Right kidney (tissue), 9 donors: Measurements from ENCODE around the gene PYURF.
"Not testable (repeated sequence)": the region's sequence is repeated elsewhere in the genome, so short reads cannot be mapped to it uniquely, and the experiment has no call there.

Experiments used
- DNase-seq: peaks from one replicate; pipeline ENCODE4 v3.0.0-alpha.2; 2016
- long read RNA-seq, 8 donors: transcript quantifications; one replicate each; lab custom pipeline, GENCODE V29; 2026

PYURF gene
- long read RNA-seq, donor 1, transcript PYURF-201 (2 exons, 1,361 nt) = major isoform, 129 of 129 reads
- long read RNA-seq, donor 1, partial matches to known transcripts = 0 of 129 reads
- long read RNA-seq, donor 1, other reads (novel, unspliced or antisense) = 0 of 129 reads
- long read RNA-seq, donor 2, transcript PYURF-201 (2 exons, 1,361 nt) = major isoform, 71 of 71 reads
- long read RNA-seq, donor 2, partial matches to known transcripts = 0 of 71 reads
- long read RNA-seq, donor 2, other reads (novel, unspliced or antisense) = 0 of 71 reads
- long read RNA-seq, donor 3, transcript PYURF-201 (2 exons, 1,361 nt) = major isoform, 32 of 32 reads
- long read RNA-seq, donor 3, partial matches to known transcripts = 0 of 32 reads
- long read RNA-seq, donor 3, other reads (novel, unspliced or antisense) = 0 of 32 reads
- long read RNA-seq, donor 4, transcript PYURF-201 (2 exons, 1,361 nt) = major isoform, 69 of 69 reads
- long read RNA-seq, donor 4, partial matches to known transcripts = 0 of 69 reads
- long read RNA-seq, donor 4, other reads (novel, unspliced or antisense) = 0 of 69 reads
- long read RNA-seq, donor 5, transcript PYURF-201 (2 exons, 1,361 nt) = major isoform, 106 of 106 reads
- long read RNA-seq, donor 5, partial matches to known transcripts = 0 of 106 reads
- long read RNA-seq, donor 5, other reads (novel, unspliced or antisense) = 0 of 106 reads
- long read RNA-seq, donor 6, transcript PYURF-201 (2 exons, 1,361 nt) = major isoform, 88 of 88 reads
- long read RNA-seq, donor 6, partial matches to known transcripts = 0 of 88 reads
- long read RNA-seq, donor 6, other reads (novel, unspliced or antisense) = 0 of 88 reads
- long read RNA-seq, donor 7, transcript PYURF-201 (2 exons, 1,361 nt) = major isoform, 125 of 125 reads
- long read RNA-seq, donor 7, partial matches to known transcripts = 0 of 125 reads
- long read RNA-seq, donor 7, other reads (novel, unspliced or antisense) = 0 of 125 reads
- long read RNA-seq, donor 8, transcript PYURF-201 (2 exons, 1,361 nt) = major isoform, 104 of 104 reads
- long read RNA-seq, donor 8, partial matches to known transcripts = 0 of 104 reads
- long read RNA-seq, donor 8, other reads (novel, unspliced or antisense) = 0 of 104 reads

GRCh38 chr4:88523325-88524129, at the start of gene PYURF:
TSS of gene PYURF (minus strand) at chr4:88523776. CDS start at chr4:88523700, 76 bp downstream.
- peak; percentile 96 for DNase-seq

- DNase-seq = no peak
These were observed 46.4 kb upstream of the PYURF start for GRCh38 chr4:88570001-88570400.

DNA sequence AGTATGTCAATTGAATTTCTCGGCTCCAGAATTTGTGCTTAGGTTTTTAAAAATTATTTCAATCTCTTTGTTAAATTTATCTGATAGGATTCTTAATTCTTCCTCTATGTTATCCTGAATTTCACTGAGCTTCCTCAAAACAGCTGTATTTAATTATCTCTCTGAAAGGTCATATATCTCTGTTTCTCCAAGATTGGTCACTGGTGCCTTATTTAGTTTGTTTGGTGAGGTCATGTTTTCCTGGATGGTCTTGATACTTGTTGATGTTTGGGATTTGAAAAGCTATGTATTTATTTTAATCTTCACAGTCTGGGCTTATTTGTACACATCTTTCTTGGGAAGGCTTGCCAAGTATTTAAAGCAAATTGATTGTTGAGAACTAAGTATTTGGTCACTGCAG, 44.0 kb upstream of the PYURF start:
- DNase-seq = no peak

DNA sequence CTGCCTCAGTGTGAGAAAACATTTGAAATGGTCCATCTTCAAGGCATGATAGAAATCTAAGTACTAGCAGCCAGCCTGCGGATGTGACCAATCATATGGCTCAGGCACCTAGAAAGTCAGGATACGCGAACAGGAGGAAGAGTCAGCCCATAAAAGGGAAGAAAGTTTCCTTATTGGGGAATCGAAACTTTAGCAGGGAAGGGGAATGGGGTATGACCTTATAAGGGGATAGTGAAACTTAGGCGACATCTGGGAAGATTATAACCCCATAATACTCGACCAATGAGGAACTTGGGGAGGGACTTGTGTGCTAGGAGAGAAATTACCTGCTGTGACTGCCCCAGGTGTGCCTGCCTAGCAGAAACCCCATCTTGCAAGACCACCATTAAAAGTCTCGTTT, 26.2 kb upstream of the PYURF start:
- DNase-seq = no peak

GRCh38 chr4:88539322-88540068, 15.9 kb upstream of the PYURF start:
- DNase-seq = not testable (repeated sequence)

DNA sequence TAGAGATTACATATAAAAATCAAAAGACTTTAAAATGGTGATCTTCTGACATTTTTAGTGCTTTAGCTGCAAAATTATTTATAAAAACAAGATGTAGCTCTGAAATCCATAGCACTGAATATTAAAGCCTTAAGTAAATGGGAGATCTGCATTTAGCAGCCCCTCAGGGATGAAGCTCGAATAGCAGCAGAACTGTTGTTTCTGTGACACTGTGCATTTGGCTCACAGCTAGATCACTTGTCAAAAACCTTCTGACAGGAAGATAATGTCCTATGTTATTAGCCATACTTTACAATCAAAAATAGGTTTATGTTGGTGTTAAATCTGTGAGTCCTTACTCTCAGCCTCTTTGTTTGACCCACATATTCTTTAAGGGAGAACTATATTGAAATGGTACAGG, 14.1 kb upstream of the PYURF start:
- no peak for DNase-seq

DNA sequence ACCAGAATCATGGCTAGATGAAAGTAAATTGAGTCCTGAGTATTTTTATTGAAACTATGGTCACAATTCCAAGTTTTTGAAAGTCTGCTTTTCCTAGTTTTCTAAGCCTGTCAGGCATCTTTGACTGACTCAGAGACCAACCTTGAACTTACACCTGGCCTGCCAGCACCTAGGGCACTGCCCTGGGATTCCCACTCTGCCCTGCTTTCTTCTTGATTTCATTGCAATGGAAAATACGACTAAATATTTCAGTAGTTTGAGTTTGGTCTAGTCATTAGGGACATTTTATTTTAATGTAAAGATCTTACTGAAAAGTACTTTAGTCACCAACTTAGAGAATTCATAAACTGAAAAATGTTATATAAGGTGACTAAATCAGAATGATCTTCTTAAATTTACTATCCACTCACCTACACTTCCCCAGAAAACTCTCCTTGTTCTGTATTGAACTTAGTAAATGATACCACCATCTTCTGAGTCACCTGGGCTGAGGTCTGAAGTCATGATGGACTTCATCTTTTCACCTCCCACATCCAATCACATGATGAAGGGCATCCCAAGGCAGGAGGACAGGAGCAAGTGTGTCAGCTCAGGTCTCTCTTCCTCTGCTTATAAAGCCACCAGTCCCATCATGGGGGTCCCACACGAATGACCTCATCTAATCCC, 11.6 kb upstream of the PYURF start:
- no peak for DNase-seq

DNA sequence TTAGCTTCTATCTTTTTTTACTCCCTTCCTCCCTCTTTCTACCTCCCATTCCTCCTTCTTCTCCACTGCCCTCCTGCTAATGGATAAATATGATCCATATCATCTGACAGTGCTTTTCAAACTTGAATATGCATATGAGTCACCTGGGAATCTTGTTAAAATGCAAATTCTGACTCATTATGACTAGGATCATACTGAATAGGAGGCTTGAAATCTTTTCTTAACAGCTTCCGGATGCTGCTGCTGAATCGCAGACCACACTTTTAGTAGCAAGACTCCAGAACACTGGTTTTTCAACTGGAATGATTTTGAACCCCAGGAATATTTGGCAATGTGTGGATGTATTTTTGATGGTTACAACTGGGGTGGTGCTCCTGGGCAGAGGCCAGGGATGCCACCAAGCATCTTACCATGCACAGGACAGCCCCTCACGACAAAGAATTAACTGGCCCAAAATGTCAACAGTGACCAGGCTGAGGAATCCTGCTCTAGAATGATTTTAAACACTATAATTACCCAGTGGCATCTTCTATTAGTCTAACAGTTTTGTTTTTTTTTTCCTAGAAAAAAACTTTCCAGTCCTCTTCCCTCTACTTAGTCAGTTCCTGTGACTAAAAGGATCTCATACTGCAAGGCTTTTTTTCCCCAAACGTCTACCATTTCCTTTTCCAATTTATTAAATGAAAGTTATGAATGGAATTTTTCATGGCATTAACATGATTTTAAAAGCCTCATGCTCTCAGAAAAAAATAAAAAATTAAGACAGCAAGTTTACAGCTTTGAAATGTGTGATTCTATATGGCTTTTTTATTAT, 10.6 kb upstream of the PYURF start:
- no peak for DNase-seq

DNA sequence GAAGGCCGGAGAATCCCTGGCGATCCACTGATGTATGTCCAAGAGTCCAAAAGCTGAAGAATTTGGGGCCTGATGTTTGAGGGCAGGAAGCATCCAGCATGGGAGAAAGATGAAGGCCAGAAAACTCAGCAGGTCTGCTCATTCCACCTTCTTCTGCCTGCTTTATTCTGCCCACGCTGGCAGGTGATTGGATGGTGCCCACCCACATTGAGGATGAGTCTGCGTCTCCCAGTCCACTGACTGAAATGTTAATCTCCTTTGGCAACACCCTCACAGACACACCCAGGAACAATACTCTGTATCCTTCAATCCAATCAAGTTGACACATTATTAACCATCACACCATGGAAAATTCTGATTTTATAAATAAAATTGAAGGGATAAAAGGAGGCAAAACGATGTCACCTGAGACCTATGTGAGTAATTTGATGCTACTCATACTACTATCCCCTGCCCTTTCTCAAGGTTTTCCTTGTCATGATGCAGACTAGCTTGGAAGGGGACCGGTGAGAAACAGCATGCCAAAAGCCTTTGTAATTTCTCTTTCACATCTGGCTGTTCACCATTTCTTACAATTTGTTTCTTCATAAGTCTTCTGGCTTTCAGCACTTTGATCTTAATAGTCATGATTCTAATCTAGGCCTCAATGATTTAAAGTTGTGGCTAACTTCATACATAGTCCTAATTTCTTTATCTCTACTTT, 9.7 kb upstream of the PYURF start:
- no peak for DNase-seq

- DNase-seq = no peak
These were observed 8.0 kb upstream of the PYURF start for GRCh38 chr4:88531549-88531948.

- DNase-seq = no peak
These were observed 5.3 kb upstream of the PYURF start for GRCh38 chr4:88528861-88529260.

DNA sequence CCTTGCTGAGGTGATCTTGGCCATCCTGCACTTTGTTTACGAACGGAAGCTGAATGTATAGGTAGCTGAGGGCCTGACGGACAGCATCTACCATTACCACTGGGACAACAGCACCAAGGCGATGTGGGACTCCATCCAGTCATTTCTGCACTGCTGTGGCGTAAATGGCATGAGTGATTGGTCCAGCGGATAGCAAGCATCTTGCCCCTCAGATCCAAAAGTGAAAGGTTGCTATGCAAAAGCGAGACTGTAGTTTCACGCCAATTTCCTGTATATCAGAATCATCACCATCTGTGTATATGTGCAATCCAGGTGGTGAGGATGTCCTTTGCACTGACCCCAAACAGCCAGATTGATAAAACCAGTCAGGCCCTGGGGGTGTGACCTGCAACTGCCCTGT, 4.2 kb upstream of the PYURF start:
- no peak for DNase-seq

DNA sequence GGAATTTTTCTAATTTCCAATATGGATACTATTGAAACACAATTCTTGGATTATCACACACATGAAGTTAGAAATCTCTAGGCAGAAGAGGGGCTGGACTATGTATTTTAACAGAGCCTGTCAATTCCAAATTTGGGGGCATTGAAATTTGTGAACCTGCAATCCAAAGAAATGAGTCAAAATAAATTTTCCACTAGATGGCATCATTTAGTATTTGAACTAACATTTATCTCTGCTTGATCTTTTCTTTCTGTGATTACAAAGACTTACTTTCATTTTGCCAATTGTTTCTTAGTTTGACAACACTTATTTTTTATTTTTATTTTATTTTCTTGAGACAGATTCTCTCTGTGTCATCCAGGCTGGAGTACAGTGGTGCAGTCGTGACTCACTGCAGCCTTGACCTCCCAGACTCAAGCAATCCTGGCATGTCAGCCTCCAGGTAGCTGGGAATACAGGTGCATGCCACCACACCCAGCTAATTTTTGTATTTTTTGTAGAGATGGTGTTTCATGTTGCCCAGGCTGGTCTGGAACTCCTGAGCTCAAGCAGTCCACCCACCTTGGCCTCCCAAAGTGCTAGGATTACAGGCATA, 2.7 kb upstream of the PYURF start:
- no peak for DNase-seq

GRCh38 chr4:88524171-88524570, 595 bp upstream of the PYURF start:
- DNase-seq = no peak

DNA sequence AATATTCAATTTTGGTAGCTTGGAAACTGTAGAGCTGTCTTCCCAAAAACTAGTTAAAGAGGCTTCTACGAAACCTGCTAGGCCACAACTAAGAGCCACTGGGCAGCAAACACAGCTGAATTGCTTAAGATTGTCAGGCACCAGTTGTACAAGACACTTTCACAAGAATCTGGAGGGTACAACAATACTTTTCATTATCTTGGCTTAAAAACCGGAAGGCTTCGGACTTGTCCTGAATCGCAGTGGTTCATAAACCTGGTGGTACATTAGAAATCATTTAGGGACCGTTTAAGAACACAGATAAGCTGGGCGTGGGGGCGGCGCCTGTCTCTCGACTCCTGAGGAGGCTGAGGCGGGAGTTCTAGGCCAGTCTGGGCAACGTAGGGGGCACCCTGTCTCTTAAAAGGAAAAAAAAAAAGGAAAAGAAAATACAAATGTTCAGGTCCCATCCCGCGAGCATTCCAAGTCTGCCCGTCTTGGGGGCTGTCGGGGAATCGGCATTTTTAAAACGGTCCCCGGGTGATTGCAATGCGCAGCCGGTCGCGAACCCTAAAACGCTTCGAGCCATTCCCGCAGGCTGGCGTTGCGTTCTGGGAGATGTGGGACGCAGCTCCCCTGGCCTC, 763 bp downstream of the PYURF start:
- no peak for DNase-seq

DNA sequence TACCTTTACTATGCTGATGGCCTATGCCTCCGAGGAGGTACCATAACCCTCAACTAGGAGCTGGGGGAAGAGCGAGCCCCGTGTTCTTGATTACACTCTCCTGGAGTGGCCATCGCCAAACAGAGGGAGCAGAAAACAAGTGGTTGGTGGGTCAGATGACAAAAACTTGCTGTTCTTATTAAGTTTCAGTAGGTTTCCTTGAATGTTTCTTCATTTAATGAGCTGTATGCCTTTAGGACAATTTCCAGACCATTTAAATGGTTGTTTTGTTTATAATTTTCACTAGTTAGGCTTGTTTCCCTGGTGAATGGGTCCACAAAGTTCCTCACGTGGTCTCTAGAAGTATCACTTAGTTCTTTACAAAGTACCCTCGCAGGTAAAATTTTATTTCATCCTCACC, 4.7 kb downstream of the PYURF start:
- DNase-seq = no peak

DNA sequence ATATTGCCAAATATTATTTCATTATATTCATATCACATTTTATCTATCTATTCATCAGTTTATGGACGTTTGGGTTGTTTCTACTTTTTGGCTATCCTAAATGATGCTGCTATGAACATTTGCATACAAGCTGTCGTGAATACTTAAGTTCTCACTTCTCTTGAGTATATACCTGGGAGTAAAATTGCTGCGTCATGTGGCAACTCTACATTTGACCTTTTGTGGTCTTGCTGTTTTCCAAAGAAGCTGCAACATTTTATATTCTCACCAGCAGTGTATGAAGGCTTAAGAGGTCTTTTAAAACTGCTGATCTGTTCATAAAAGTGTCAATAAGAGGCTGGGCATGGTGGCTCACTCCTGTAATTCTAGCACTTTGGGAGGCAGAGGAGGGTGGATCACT, 5.8 kb downstream of the PYURF start:
- no peak for DNase-seq

GRCh38 chr4:88516746-88517145, 6.8 kb downstream of the PYURF start:
- no peak for DNase-seq
